Activated gamma-delta T cell treated with Interleukin-2 at 50 U/mL for 16 hours (primary cell): ENCODE results near the gene ANKFN1.
"Not testable (repeated sequence)": the region's sequence is repeated elsewhere in the genome, so short reads cannot be mapped to it uniquely, and the experiment has no call there.

Experiments
- DNase-seq: peaks from one replicate; pipeline ENCODE4 v3.0.0-alpha.2; 2020

ANKFN1 gene

GRCh38 chr17:56182081-56182480 lies 28.8 kb downstream of the ANKFN1 start:
- DNase-seq = no peak

- no peak for DNase-seq
Observed at GRCh38 chr17:56184650-56185049, 31.4 kb downstream of the ANKFN1 start.

GRCh38 chr17:56185491-56186221 lies 32.4 kb downstream of the ANKFN1 start:
- DNase-seq = no peak

GRCh38 chr17:56186222-56186786 lies 33.0 kb downstream of the ANKFN1 start:
- no peak for DNase-seq

GRCh38 chr17:56203430-56203829 lies 50.2 kb downstream of the ANKFN1 start:
- DNase-seq = no peak

GRCh38 chr17:56206351-56206750 lies 53.1 kb downstream of the ANKFN1 start:
- no peak for DNase-seq

- no peak for DNase-seq
Observed at GRCh38 chr17:56213031-56213430, 59.8 kb downstream of the ANKFN1 start.

GRCh38 chr17:56217921-56218320 lies 64.6 kb downstream of the ANKFN1 start:
- no peak for DNase-seq

- no peak for DNase-seq
Observed at GRCh38 chr17:56222255-56222654, 69.0 kb downstream of the ANKFN1 start.

GRCh38 chr17:56230660-56231059 lies 77.4 kb downstream of the ANKFN1 start:
- DNase-seq = no peak

- DNase-seq = no peak
Observed at GRCh38 chr17:56231252-56231651, 78.0 kb downstream of the ANKFN1 start.

GRCh38 chr17:56231693-56232092 lies 78.4 kb downstream of the ANKFN1 start:
- no peak for DNase-seq

GRCh38 chr17:56244268-56244890 lies 91.1 kb downstream of the ANKFN1 start:
- DNase-seq = no peak

- no peak for DNase-seq
Observed at GRCh38 chr17:56247816-56248215, 94.5 kb downstream of the ANKFN1 start.

GRCh38 chr17:56257075-56257474 lies 103.8 kb downstream of the ANKFN1 start:
- no peak for DNase-seq

GRCh38 chr17:56260376-56261002 lies 107.2 kb downstream of the ANKFN1 start:
- no peak for DNase-seq

- DNase-seq = no peak
Observed at GRCh38 chr17:56262803-56263202, 109.5 kb downstream of the ANKFN1 start.

GRCh38 chr17:56269556-56270389 lies 116.5 kb downstream of the ANKFN1 start:
- no peak for DNase-seq

GRCh38 chr17:56274491-56274890 lies 121.2 kb downstream of the ANKFN1 start:
- no peak for DNase-seq

GRCh38 chr17:56284482-56284881 lies 131.2 kb downstream of the ANKFN1 start:
- no peak for DNase-seq

- DNase-seq = not testable (repeated sequence)
Observed at GRCh38 chr17:56288786-56289185, 135.5 kb downstream of the ANKFN1 start.

- DNase-seq = no peak
Observed at GRCh38 chr17:56289321-56289720, 136.0 kb downstream of the ANKFN1 start.
